ENCODE results near the gene U2AF1L4. TPM values are rescaled to one million over a fixed set of nuclear protein-coding genes. Genes with fewer than 3 reads are reported as not detected.

The U2AF1L4 gene
- total and polyA plus RNA-seq, 2 of the 4 experiments (the other 2 are of a cell fraction) = 6.1 to 15.0 TPM

GRCh38 chr19:35768082-35768421, 22.8 kb upstream of the U2AF1L4 start:
- H3K9ac ChIP-seq (ENCODE audit: low read depth, low read length) = no peak overlapping the region
- H3K27ac ChIP-seq (ENCODE audit: insufficient read depth, low read length) = no peak overlapping the region
- no peak overlapping the region for H4K5ac ChIP-seq (ENCODE audit: low read depth, low read length)
- intact Hi-C loops (cut with micrococcal nuclease) = no loop called here
- no peaks in the 10 kb centered on the region for H3K4me1 ChIP-seq (ENCODE audit: control insufficient read depth, insufficient read depth, low read length)
- no peaks in the 10 kb centered on the region for H3K9me3 ChIP-seq (ENCODE audit: control insufficient read depth, insufficient read depth, low read length)
- ATAC-seq (ENCODE audit: low read depth) (no peak), DNase-seq (no peak)
- 70% methylated on average over 3 of the region's 15 CpGs; no CpG with 5 or more reads in 1 of the 2 experiments for WGBS, 2 experiments (ENCODE audit: extremely low coverage in 2 of 2, insufficient read length in 1 of 2)
- CTCF ChIA-PET = no interaction called here
- H3K14ac ChIP-seq (replicated peaks; ENCODE audit: low read depth, low read length) = no peak overlapping the region
- dilution Hi-C loops (cut with HindIII; ENCODE audit: low sequenced_read_pairs, unreplicated experiment) = no loop called here
- H3K36me3 ChIP-seq (ENCODE audit: control insufficient read depth, insufficient read depth, low read length) = peaks cover 20% of the 10 kb centered on the region
- no peak overlapping the region for H2BK20ac ChIP-seq (ENCODE audit: low read depth, low read length)
- no peak overlapping the region for H2BK15ac ChIP-seq (ENCODE audit: low read depth, low read length)
- H2AFZ ChIP-seq (replicated peaks; ENCODE audit: low read length, poor library complexity) = no peak overlapping the region
- no peak overlapping the region for H4K91ac ChIP-seq (ENCODE audit: insufficient read depth, low read depth, low read length)
- H3K23ac ChIP-seq (ENCODE audit: low read depth, low read length) = no peak overlapping the region
- no peak overlapping the region for H2AK5ac ChIP-seq (ENCODE audit: low read depth, low read length)
- no peaks in the 10 kb centered on the region for H3K9me1 ChIP-seq (ENCODE audit: insufficient read depth, low read length)
- no peak overlapping the region for H3K4ac ChIP-seq (ENCODE audit: low read depth, low read length)
- no peaks in the 10 kb centered on the region for H4K20me1 ChIP-seq (ENCODE audit: insufficient read depth, low read length)
- no peak for TF ChIP-seq MAZ (IDR thresholded peaks at IDR 0.05; ENCODE audit: borderline replicate concordance, low read depth, low read length)
- TF ChIP-seq FOS (IDR thresholded peaks at IDR 0.05; ENCODE audit: low read depth, low read length) = no peak
- TF ChIP-seq MAFK (IDR thresholded peaks at IDR 0.05; ENCODE audit: low read depth, low read length) = peak; percentile 62
- no peak for TF ChIP-seq POLR2A (IDR thresholded peaks at IDR 0.05; ENCODE audit: low read depth, low read length)
- no peak for TF ChIP-seq RAD21 (IDR thresholded peaks at IDR 0.05; ENCODE audit: low read length)
- TF ChIP-seq BHLHE40 (IDR thresholded peaks at IDR 0.05; ENCODE audit: low read depth, low read length) = no peak
- in situ Hi-C loops (cut with MboI; ENCODE audit: low sequenced_read_pairs) = no loop called here
- H2BK5ac ChIP-seq (ENCODE audit: low read depth, low read length, poor library complexity, severe bottlenecking) = no peak overlapping the region
- H2BK120ac ChIP-seq (ENCODE audit: low read depth, low read length) = no peak overlapping the region
- no TSS peak for BruUV-seq (replicated peaks)
- no peak overlapping the region for H3K4me3 ChIP-seq (ENCODE audit: insufficient read depth, low read depth, low read length)
- no peak overlapping the region for H3K4me2 ChIP-seq (ENCODE audit: low read depth, low read length)
- POLR2A ChIA-PET (ENCODE audit: unreplicated experiment) = no interaction called here
- no peak overlapping the region for H3K18ac ChIP-seq (ENCODE audit: low read depth, low read length)
- H2AK9ac ChIP-seq (replicated peaks; ENCODE audit: low read depth, low read length, poor library complexity) = no peak overlapping the region
- no peaks in the 10 kb centered on the region for H3K27me3 ChIP-seq (ENCODE audit: control insufficient read depth, insufficient read depth, low read length)
- H4K8ac ChIP-seq (ENCODE audit: low read depth in 2 of 2, low read length in 2 of 2) = no peak overlapping the region
- H3K79me1 ChIP-seq (ENCODE audit: low read depth in 1 of 2, low read length in 2 of 2) = no peaks in the 10 kb centered on the region
- H3K56ac ChIP-seq (ENCODE audit: extremely low read depth, insufficient read depth, low read length) = no peak overlapping the region
